ENCODE measurements around the gene DRG2. TPM values are rescaled to one million over a fixed set of nuclear protein-coding genes. Genes with fewer than 3 reads are reported as not detected.

Gene DRG2
- total and polyA plus RNA-seq, 2 of the 8 experiments (the other 6 are each of a cell fraction or from before 2014, with no cell fraction given): 44.6 to 47.8 TPM

GRCh38 chr17:18105027-18105426 lies 17.3 kb downstream of the DRG2 start:
- Histone ChIP-seq H2BK12ac (ENCODE audit: low read depth, low read length) (no peak overlapping the region), H3K23me2 (ENCODE audit: low read depth, low read length) (no peaks in the 10 kb centered on the region), H3K79me1 (ENCODE audit: low read depth, low read length) (no peaks in the 10 kb centered on the region)
- no peak for TF ChIP-seq CHD1 (IDR thresholded peaks at IDR 0.05; ENCODE audit: low read depth, low read length)
- no peak for TF ChIP-seq TAF1 (IDR thresholded peaks at IDR 0.05; ENCODE audit: low read depth, low read length)
- TF ChIP-seq ASH2L (IDR thresholded peaks at IDR 0.05; ENCODE audit: low read length): no peak
- TF ChIP-seq SIN3A (conservative IDR thresholded peaks at IDR 0.05 in 1 of 2, IDR thresholded peaks at IDR 0.05 in 1 of 2; ENCODE audit: low read depth in 1 of 2, low read length in 2 of 2): no peak
- TF ChIP-seq RFX5 (IDR thresholded peaks at IDR 0.05; ENCODE audit: borderline replicate concordance, low read depth, low read length): no peak
- no peak for TF ChIP-seq EZH2 (IDR thresholded peaks at IDR 0.05; ENCODE audit: low read depth, low read length, severe bottlenecking)
- no peak for TF ChIP-seq NRF1 (IDR thresholded peaks at IDR 0.05; ENCODE audit: low read depth, low read length)
- TF ChIP-seq ATF2 (IDR thresholded peaks at IDR 0.05; ENCODE audit: low read length): no peak
- TF ChIP-seq CEBPB (IDR thresholded peaks at IDR 0.05; ENCODE audit: low read depth, low read length): no peak
- no peak for TF ChIP-seq RAD21 (IDR thresholded peaks at IDR 0.05 in 1 of 2, conservative IDR thresholded peaks at IDR 0.05 in 1 of 2; ENCODE audit: low read depth in 2 of 2, low read length in 2 of 2)
- TF ChIP-seq ZNF274 (IDR thresholded peaks at IDR 0.05; ENCODE audit: borderline replicate concordance, extremely low read depth, low read length): no peak
- TF ChIP-seq PHF8 (conservative IDR thresholded peaks at IDR 0.05; ENCODE audit: low read depth, low read length): no peak

More at GRCh38 chr17:18105027-18105426, 17.3 kb downstream of the DRG2 start:
- FAIRE-seq: no peak
- H2AK5ac ChIP-seq (ENCODE audit: low read depth, low read length): no peak overlapping the region
- no peak for DNase-seq (ENCODE audit: low read depth in 1 of 2, low spot score in 2 of 2)
- no peak overlapping the region for H3K4me3 ChIP-seq (ENCODE audit: extremely low read depth in 1 of 4, insufficient read depth in 2 of 4, low read depth in 3 of 4, low read length in 4 of 4)
- no peak overlapping the region for H3K9ac ChIP-seq (replicated peaks in 1 of 4; ENCODE audit: extremely low read depth in 1 of 4, low read depth in 3 of 4, low read length in 3 of 4)
- H3K4me2 ChIP-seq (ENCODE audit: insufficient read depth in 1 of 2, low read depth in 2 of 2, low read length in 2 of 2): no peak overlapping the region
- H3K27me3 ChIP-seq (replicated peaks in 1 of 4; ENCODE audit: control insufficient read depth in 3 of 4, extremely low read depth in 1 of 4, insufficient read depth in 3 of 4, low read length in 3 of 4): no peaks in the 10 kb centered on the region
- no peaks in the 10 kb centered on the region for H3K9me3 ChIP-seq (ENCODE audit: insufficient read depth in 2 of 2, low read depth in 1 of 2, low read length in 1 of 2)
- H3K36me3 ChIP-seq (ENCODE audit: control insufficient read depth in 2 of 4, insufficient read depth in 4 of 4, low read length in 3 of 4): peaks cover 2 to 23% (median 10%) of the 10 kb centered on the region in 4 experiments; a peak in 5 of 8 replicates
- no peak overlapping the region for H2BK5ac ChIP-seq (ENCODE audit: low read depth, low read length)
- H2BK120ac ChIP-seq (replicated peaks; ENCODE audit: low read depth, low read length): no peak overlapping the region
- no peak overlapping the region for H3K4ac ChIP-seq (replicated peaks; ENCODE audit: insufficient read length, low read depth, low read length)
- no peak overlapping the region for H4K91ac ChIP-seq (replicated peaks; ENCODE audit: insufficient read length, low read length)
- H2AFZ ChIP-seq (ENCODE audit: low read length): no peak overlapping the region
- H2BK20ac ChIP-seq (ENCODE audit: low read length): no peak overlapping the region
- no peak overlapping the region for H3K14ac ChIP-seq (ENCODE audit: insufficient read length)
- H3K18ac ChIP-seq (ENCODE audit: extremely low read depth, low read length): no peak overlapping the region
- no peaks in the 10 kb centered on the region for H3K79me2 ChIP-seq (ENCODE audit: control insufficient read depth in 1 of 2, insufficient read depth in 2 of 2, low read length in 2 of 2)
- H2BK15ac ChIP-seq (ENCODE audit: low read length): no peak overlapping the region
- H3K27ac ChIP-seq (ENCODE audit: low read depth, low read length): no peak overlapping the region
- CTCF ChIA-PET (ENCODE audit: partially characterized antibody): interaction anchor here (3.0 kb wide), 1 partner anchor 11 kb away, joined by 18 read pairs; no protein-coding TSS in a partner anchor
- H3K23ac ChIP-seq (ENCODE audit: insufficient read length): no peak overlapping the region
- no peak overlapping the region for H4K5ac ChIP-seq (ENCODE audit: insufficient read length, low read depth, low read length)
- H3K4me1 ChIP-seq (replicated peaks in 1 of 4; ENCODE audit: control insufficient read depth in 3 of 4, insufficient read depth in 4 of 4, low read length in 3 of 4): no peaks in the 10 kb centered on the region
- no peak overlapping the region for H4K8ac ChIP-seq (ENCODE audit: extremely low read depth, insufficient read depth, low read length)
- POLR2A ChIA-PET (ENCODE audit: partially characterized antibody): interaction anchor here (0.9 to 3.3 kb wide), 3 partner anchors 9 to 33 kb away, joined by 4 to 17 read pairs (median 4); partner anchors contain the start of gene DRG2
- H3K56ac ChIP-seq (replicated peaks; ENCODE audit: insufficient read length, low read depth, low read length): no peak overlapping the region
- WGBS, 2 experiments (ENCODE audit: extremely low coverage in 1 of 2, insufficient coverage in 1 of 2, insufficient read length in 1 of 2, insufficient replicate concordance in 2 of 2, low coverage in 1 of 2, low lambda C conversion rate in 2 of 2, missing lambda C conversion rate in 1 of 2): 94% methylated on average over 3 of the region's 3 CpGs; no CpG with 5 or more reads in 1 of the 2 experiments
- peaks cover 6 to 9% of the 10 kb centered on the region in 2 experiments for H4K20me1 ChIP-seq (replicated peaks in 1 of 2; ENCODE audit: control insufficient read depth in 1 of 2, insufficient read depth in 2 of 2, low read length in 2 of 2)
